ENCODE results near the gene SUN1. TPM values are rescaled to one million over a fixed set of nuclear protein-coding genes. Genes with fewer than 3 reads are reported as not detected.

Gene SUN1
- total and polyA plus RNA-seq, 10 of the 15 experiments (the other 5 are each of a cell fraction or from before 2014, with no cell fraction given), result 27.8 to 107 (median 65.8) TPM

DNA sequence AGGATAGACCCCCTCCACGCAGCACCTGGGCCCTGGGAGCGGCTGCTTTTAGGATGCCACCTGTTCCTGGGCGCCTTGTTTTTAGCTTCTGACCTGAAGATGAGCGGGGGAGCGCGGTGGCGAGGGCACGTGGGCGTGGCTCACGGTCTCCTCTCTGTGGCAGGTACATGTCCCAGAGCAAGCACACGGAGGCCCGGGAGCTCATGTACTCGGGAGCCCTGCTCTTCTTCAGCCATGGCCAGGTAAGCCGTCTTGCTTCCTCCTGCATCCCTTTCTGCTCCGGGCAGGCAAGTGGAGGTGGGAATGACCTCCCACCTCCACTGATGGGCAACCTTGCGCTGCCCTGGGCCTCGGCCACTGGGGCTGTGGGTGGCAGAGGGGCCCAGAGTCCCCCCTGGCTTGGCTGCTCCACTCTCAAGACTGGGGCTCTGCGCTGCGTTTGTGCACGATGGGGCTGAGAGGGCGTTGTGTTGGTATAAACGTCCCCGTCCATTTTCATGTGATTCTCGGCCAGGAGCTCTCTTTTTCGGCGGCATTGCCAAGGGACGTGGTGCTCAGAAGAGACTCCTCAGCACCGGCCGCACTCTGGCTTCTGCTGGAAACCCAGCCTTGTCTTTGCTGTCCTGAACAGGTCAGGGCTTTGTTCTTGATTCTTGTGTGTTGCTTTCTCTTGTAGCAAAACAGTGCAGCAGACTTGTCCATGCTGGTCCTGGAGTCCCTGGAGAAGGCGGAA lies 53.8 kb downstream of the SUN1 start (continued):
- TF ChIP-seq, protein P1, sequence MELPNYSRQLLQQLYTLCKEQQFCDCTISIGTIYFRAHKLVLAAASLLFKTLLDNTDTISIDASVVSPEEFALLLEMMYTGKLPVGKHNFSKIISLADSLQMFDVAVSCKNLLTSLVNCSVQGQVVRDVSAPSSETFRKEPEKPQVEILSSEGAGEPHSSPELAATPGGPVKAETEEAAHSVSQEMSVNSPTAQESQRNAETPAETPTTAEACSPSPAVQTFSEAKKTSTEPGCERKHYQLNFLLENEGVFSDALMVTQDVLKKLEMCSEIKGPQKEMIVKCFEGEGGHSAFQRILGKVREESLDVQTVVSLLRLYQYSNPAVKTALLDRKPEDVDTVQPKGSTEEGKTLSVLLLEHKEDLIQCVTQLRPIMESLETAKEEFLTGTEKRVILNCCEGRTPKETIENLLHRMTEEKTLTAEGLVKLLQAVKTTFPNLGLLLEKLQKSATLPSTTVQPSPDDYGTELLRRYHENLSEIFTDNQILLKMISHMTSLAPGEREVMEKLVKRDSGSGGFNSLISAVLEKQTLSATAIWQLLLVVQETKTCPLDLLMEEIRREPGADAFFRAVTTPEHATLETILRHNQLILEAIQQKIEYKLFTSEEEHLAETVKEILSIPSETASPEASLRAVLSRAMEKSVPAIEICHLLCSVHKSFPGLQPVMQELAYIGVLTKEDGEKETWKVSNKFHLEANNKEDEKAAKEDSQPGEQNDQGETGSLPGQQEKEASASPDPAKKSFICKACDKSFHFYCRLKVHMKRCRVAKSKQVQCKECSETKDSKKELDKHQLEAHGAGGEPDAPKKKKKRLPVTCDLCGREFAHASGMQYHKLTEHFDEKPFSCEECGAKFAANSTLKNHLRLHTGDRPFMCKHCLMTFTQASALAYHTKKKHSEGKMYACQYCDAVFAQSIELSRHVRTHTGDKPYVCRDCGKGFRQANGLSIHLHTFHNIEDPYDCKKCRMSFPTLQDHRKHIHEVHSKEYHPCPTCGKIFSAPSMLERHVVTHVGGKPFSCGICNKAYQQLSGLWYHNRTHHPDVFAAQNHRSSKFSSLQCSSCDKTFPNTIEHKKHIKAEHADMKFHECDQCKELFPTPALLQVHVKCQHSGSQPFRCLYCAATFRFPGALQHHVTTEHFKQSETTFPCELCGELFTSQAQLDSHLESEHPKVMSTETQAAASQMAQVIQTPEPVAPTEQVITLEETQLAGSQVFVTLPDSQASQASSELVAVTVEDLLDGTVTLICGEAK (IDR thresholded peaks at IDR 0.05; ENCODE audit: borderline replicate concordance), result no peak
- TF ChIP-seq BACH1 (IDR thresholded peaks at IDR 0.05; ENCODE audit: borderline replicate concordance) (no peak), RELA (IDR thresholded peaks at IDR 0.05; ENCODE audit: borderline replicate concordance, partially characterized antibody) (no peak), SREBF1 (IDR thresholded peaks at IDR 0.05; ENCODE audit: low read length) (no peak)
- TF ChIP-seq, protein P2, sequence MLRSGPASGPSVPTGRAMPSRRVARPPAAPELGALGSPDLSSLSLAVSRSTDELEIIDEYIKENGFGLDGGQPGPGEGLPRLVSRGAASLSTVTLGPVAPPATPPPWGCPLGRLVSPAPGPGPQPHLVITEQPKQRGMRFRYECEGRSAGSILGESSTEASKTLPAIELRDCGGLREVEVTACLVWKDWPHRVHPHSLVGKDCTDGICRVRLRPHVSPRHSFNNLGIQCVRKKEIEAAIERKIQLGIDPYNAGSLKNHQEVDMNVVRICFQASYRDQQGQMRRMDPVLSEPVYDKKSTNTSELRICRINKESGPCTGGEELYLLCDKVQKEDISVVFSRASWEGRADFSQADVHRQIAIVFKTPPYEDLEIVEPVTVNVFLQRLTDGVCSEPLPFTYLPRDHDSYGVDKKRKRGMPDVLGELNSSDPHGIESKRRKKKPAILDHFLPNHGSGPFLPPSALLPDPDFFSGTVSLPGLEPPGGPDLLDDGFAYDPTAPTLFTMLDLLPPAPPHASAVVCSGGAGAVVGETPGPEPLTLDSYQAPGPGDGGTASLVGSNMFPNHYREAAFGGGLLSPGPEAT (IDR thresholded peaks at IDR 0.05; ENCODE audit: low read depth), result no peak
